Activated CD4-positive, alpha-beta T cell treated with anti-CD3 and anti-CD28 coated beads, Interleukin-10, Interleukin-2, amounts not matched to agents 100 ng/mL and 50 ng/mL, durations not matched to agents 16 hours and 8 hours (primary cell): ENCODE results near the gene SLC25A12.
"Not testable (repeated sequence)": the region's sequence is repeated elsewhere in the genome, so short reads cannot be mapped to it uniquely, and the experiment has no call there.

Source experiments
- DNase-seq: peaks from one replicate; pipeline ENCODE4 v3.0.0-alpha.2; 2020

SLC25A12 gene

DNA sequence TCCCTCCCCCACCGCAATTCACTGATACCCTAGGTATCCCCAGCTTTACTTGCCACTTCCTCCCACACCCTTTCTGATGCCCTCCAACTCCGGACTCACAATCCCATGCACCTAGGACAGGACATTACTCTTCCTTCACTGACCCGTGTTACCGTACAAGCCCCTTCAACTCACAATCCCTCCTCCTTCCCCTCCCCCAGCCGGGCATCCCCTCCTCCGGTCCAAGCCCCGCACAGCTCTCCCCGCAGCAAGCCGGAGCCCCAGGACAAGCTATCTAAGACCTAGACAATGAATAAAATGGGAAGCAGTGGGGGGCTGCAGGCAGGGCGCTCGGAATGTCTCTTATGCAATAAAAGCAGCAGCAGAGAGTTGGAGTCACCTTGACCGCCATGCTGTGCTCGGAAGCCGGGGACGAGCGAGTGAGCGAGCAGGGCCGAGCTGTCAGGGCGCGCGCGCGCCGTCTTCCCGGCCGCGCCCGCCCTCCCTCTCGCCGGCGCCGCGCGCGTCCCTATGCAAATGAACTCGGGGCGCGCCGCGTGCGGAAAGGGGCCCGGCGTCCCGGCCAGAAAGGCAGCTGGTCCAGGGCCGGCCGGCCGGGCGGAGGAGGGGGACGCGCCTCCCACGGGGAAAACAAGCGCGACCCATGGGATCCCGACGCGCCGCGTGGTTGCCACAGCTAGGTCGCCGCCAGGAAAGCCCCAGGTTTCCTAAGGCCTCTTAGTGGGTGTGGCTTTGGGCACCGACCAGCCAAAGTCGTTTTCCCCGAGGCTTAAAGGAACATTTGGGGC, at the start of gene SLC25A12:
SLC25A12 (minus strand) TSS at position 421 of the 788 bp plus-strand sequence; CDS start at position 391, 30 bp downstream.
- peak; percentile 87 for DNase-seq

- DNase-seq: no peak
Measured at GRCh38 chr2:171941316-171941699, 47.3 kb upstream of the SLC25A12 start.

- DNase-seq: no peak
Measured at GRCh38 chr2:171939743-171940071, 45.7 kb upstream of the SLC25A12 start.

- no peak for DNase-seq
Measured at GRCh38 chr2:171939058-171939742, 45.2 kb upstream of the SLC25A12 start.

DNA sequence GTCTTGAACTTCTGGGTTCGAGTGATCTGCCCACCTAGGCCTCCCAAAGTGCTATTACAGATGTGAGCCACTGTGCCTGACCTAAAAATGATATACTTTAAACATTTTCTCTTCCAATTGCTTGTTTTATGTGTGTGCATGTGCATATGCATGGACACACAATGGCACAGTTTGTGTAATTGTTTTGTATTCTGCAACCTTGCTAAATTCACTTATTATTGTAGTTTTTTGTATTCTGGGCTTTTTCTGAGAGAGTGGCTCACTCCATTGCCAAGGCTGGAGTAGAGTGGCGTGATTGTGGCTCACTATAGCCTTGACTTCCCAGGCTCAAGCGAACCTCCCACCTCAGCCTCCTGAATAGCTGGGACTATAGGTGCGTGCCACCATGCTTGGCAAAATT, 36.3 kb upstream of the SLC25A12 start:
- no peak for DNase-seq

- DNase-seq: no peak
Measured at GRCh38 chr2:171924170-171924942, 30.3 kb upstream of the SLC25A12 start.

DNA sequence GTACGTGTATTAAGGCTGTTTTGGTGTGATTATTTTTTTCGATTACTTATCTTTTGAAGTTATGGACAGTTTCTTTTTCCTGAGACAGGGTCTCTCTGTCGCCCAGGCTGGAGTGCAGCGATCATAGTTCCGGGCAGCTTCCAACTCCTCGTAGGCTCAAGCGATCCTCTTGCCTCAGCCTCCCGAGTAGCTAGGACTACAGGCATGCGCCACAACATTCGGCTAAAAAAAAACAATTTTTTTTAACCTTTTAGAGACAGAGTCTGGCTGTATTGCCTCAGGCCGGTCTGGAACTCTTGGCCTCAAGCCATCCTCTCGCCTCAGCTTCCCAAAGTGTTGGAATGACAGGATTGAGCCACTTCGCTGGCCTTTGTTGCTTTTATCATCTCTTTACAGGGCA, 29.2 kb upstream of the SLC25A12 start:
- no peak for DNase-seq

- DNase-seq: peak; percentile 98
Measured at GRCh38 chr2:171922230-171923022, 28.4 kb upstream of the SLC25A12 start, which contains the start of gene HAT1. Gene HAT1 (plus strand): TSS chr2:171922461. CDS start chr2:171922501, 40 bp downstream.

DNA sequence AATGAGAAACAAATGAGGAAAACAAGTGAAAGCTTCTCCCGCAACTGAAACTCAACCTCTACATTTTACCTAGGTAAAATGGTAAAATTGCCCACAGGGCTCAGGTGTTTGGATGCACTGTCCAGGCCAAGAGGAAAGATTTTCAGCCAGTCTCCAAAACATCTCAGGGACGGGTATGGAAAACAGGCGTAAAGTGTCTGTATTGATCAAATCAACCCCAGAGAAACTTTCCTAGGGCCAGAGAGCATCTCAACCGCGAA, 27.9 kb upstream of the SLC25A12 start:
- no peak for DNase-seq

DNA sequence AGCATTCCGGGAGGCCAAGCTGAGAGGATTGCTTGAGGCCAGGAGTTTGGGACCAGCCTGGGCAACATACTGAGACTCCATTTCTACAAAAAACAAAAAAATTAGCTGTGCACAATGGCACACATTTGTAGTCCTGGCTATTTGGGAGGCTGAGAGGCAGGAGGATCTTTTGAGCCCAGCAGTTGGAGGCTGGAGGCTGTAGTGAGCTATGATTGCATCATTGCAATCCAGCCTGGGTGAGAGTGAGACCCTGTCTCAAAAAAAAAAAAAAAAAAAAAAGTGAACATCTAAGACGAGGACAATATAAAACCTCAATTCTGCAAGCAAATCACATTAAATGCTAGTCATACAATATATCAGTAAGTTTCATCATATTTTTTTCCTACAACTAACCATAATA, 25.4 kb upstream of the SLC25A12 start:
- no peak for DNase-seq

DNA sequence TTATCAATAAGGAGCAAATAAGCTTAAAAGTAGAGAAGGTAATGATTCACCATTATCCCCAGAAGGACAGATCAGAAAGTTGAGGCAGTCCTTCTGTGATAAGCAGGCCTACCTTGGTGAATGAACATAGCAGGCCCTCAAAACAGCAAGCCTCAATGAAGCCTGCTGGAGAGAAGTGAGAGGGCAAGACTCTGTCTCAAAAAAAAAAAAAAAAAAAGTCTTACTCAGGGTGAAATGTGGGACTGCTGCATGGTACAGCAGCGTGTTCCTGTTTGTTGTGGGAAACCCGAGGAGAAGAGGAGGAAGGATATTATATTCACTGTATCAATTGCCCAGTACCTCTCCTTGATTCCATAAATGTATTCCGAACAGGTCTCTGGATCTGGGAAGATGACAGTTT, 19.5 kb upstream of the SLC25A12 start:
- no peak for DNase-seq

DNA sequence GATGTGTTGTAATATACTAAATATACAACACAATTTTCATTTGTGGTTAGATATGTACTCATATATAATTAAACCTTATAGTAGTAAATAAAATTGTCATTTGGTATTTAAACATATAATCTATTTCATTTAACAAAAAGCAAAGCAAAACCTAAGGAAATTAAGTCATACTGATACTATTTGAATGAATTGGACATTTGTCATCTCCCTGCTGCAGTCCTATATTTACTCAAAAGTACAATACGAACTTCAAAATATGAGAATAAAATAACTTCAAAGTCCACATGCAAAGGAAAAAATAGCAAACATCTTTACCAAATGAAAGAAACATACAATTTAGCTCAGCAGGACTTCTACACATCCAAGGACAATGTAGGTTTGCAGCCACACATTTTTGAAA, 16.4 kb upstream of the SLC25A12 start:
- DNase-seq: peak; percentile 41

- DNase-seq: no peak
Measured at GRCh38 chr2:171909266-171909665, 15.2 kb upstream of the SLC25A12 start.

DNA sequence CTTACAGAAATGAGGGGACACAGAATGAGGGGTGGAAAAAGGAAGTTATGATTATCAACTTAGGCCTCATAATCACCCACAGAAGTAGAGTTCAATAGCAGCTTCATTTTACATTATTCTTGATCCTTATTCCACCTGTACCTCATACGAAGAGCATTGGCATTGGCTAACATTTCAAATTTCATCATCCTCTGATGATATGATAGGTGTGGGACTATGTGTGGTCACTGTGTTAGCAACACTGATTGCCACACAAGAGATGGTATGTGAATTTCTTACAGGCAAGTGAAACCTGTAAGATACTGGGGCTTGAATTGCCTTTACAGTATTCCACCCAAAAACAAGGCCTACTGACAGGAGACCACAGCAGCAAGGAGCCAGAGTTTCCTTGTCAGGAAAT, 14.2 kb upstream of the SLC25A12 start:
- DNase-seq: no peak

DNA sequence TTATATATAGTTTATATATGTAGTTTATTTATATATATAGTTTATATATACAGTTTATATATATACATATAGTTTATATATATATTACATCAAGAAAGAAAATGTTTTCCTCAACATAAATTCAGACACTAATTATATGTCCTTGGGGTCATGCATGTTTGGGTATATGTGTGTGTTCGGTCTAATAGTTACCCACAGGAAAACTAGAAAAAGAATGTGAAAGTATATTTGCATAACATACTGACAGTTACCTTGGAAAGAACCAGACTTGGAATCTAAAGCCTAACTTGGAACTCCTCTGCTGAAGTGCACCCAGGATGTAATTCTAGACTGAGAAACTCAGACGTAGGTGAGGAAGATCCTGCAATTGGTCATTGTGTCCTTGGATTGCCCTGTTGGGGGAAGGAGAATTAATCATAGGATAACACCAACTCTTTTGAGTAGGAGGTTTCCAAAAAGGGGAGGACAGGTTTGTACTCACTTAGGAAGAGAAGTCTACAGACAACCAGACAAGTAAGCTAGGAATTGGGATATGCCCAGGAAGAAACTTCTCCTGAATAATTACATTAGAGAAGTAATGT, 8.9 kb upstream of the SLC25A12 start:
- DNase-seq: no peak

DNA sequence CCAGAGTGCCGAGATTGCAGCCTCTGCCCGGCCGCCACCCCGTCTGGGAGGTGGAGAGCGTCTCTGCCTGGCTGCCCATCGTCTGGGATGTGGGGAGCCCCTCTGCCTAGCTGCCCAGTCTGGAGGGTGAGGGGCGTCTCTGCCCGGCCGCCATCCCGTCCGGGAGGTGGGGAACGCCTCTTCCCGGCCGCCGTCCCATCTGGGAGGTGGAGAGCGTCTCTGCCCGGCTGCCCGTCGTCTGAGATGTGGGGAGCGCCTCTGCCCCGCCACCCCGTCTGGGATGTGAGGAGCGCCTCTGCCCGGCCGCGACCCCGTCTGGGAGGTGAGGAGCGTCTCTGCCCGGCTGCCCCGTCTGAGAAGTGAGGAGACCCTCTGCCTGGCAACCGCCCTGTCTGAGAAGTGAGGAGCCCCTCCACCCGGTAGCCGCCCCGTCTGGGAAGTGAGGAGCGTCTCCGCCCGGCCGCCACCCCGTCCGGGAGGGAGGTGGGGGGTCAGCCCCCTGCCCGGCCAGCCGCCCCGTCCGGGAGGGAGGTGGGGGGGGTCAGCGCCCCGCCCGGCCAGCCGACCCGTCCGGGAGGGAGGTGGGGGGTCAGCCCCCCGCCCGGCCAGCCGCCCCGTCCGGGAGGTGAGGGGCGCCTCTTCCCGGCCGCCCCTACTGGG, 5.7 kb upstream of the SLC25A12 start:
- DNase-seq: not testable (repeated sequence)

DNA sequence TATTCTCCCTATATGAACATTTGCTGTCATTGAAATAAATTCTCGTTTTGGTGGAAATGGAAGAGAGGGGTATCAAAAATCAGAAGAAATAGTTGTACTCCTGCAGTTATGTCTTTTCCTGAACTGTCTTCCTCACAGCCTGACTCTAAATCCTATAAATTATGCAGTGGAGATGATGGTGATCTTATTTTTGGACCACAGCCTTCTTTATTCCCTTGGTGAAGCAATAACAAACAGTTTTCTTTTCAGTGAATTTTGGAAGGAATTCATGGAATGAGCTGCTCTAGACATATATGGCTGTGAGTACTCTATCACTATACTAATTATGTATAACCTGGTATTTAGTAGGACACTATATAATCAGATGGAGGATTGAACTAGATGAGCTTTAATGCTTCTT, 1.7 kb upstream of the SLC25A12 start:
- no peak for DNase-seq

- DNase-seq: no peak
Measured at GRCh38 chr2:171894612-171894947, 536 bp upstream of the SLC25A12 start.

- DNase-seq: peak; percentile 70
Measured at GRCh38 chr2:171893196-171893823, 734 bp downstream of the SLC25A12 start.

- DNase-seq: no peak
Measured at GRCh38 chr2:171889808-171890207, 4.2 kb downstream of the SLC25A12 start.

GRCh38 chr2:171889333-171889732, 4.7 kb downstream of the SLC25A12 start:
- DNase-seq: no peak
